GM20431 (cell line): Measurements from ENCODE around the gene NPPA.

ENCODE experiments used
- in situ Hi-C: fragments of 300-500 bp; cut with MseI, MboI; formaldehyde crosslinking; loops from one replicate; pipeline ENCODE4 v1.15.0; 2020; ENCODE audit warnings: low sequenced_read_pairs; ENCODE audit not compliant: unreplicated experiment

Gene NPPA

DNA sequence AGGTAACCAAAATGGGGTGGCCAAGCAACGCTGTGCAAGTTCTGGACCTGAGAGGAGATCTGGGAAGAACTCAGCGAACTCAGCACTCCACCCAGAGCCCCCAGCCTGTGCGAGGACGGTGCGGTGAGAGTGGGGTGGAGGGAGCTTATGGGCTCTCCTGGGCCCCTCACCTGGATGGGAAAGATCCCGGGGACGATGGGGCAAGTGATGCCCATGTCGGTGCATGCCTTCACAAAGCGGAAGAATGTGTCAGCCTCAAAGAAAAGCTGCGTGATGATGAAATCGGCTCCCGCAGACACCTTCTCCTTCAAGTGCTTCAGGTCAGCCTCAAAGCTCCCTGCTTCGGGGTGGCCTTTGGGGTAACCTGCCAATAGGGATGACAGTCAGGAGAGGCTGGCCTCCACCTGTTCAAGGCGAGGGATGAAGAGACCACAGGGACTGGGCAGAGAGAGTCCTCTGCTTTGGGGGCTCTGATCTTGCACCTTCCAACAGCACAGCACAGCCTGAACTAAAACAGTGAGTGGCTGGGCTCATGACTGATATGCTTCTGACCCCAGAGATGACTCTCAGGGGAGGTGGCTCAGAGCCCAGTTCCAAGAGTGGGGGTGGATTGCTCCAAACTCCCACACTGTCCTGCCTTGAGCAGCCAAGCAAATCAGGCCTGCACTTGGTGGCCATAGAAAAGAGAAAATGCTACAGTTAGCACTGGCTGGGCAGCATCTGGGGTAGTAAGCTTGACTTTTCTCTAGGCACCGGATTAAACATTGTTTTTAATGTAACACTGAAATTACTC, 51.4 kb downstream of the NPPA start:
- in situ Hi-C loops, result no loop called here
